Dedifferentiated amniotic fluid mesenchymal stem cell (primary cell): ENCODE results near the gene PLCD3.
A peak's percentile ranks its signal among the peaks of the same experiment; 100 is the strongest.

Source experiments
- DNase-seq: peaks from one replicate; pipeline ENCODE4 v3.0.0-alpha.2; 2016; ENCODE audit errors: extremely low spot score

PLCD3 gene

GRCh38 chr17:45149669-45150664 is 17.7 kb upstream of the PLCD3 start:
- peak; percentile 22 for DNase-seq

- DNase-seq = peak; percentile 79
Observed at GRCh38 chr17:45149037-45149668, 16.8 kb upstream of the PLCD3 start.

GRCh38 chr17:45148183-45149036 is 16.1 kb upstream of the PLCD3 start, which contains the start of gene HEXIM1:
Gene HEXIM1 (plus strand): TSS chr17:45148475. CDS start chr17:45149191, 716 bp downstream.
- DNase-seq = peak; percentile 99

- peak; percentile 94 for DNase-seq
Observed at GRCh38 chr17:45147581-45148182, 15.4 kb upstream of the PLCD3 start.

- DNase-seq = peak; percentile 49
Observed at GRCh38 chr17:45146890-45147580, 14.7 kb upstream of the PLCD3 start.

GRCh38 chr17:45146592-45146889 is 14.2 kb upstream of the PLCD3 start:
- no peak for DNase-seq

GRCh38 chr17:45146166-45146565 is 13.9 kb upstream of the PLCD3 start:
- DNase-seq = no peak

- DNase-seq = no peak
Observed at GRCh38 chr17:45145035-45145389, 12.7 kb upstream of the PLCD3 start.

- DNase-seq = no peak
Observed at GRCh38 chr17:45144199-45145034, 12.1 kb upstream of the PLCD3 start.

- peak; percentile 62 for DNase-seq
Observed at GRCh38 chr17:45143767-45144198, 11.5 kb upstream of the PLCD3 start.

GRCh38 chr17:45143094-45143670 is 10.9 kb upstream of the PLCD3 start:
- no peak for DNase-seq

- DNase-seq = no peak
Observed at GRCh38 chr17:45139533-45139920, 7.2 kb upstream of the PLCD3 start.

GRCh38 chr17:45138911-45139532 is 6.7 kb upstream of the PLCD3 start:
- no peak for DNase-seq

GRCh38 chr17:45137561-45138305 is 5.4 kb upstream of the PLCD3 start:
- no peak for DNase-seq

GRCh38 chr17:45136846-45137560 is 4.7 kb upstream of the PLCD3 start:
- DNase-seq = no peak

GRCh38 chr17:45135978-45136791 is 3.9 kb upstream of the PLCD3 start:
- DNase-seq = no peak
